ENCODE results near the gene GGNBP2. TPM values are rescaled to one million over a fixed set of nuclear protein-coding genes. Genes with fewer than 3 reads are reported as not detected.

The GGNBP2 gene
- total and polyA plus RNA-seq, 2 experiments from 2014 or later, result 40.1 to 51.5 TPM

DNA sequence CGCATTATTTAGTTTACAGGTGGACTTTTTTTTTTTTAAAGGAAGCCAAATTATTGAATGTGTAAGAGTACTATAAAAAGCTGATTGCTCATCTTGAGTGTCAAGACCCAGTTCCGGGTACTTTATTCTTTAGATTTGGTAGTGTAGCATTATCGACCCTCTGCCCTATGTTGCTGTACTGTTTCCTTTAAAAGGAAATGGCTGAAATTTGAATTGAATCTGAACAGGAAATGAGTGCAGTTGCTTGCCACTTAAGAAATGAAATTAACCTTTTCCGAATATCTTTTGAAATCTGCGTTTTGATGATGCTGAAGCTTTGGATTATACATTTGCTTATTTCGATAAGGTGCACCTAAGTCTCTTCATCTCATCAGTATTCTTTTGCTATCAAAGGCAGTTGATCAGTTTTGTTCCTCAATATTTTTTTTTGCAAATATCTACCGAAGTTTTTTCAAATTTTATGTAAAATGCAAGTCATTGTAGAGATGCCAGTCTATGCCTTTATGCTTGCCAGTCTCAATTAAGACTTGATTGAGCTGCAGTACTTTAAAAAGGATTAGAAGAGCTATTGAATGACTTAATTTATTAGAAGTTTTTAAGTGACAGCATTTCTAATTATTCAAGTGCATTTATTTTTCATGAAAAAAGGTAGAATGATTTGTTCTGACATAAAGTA lies 1.8 kb downstream of the GGNBP2 start:
- Histone ChIP-seq H3K4me2 (ENCODE audit: unreplicated experiment) (peak overlapping the region; percentile 98), H3K79me2 (ENCODE audit: insufficient read depth) (peaks cover 88% of the 10 kb centered on the region), H3K9ac (peak overlapping the region; percentile 99), H4K20me1 (ENCODE audit: insufficient read depth) (peaks cover 21% of the 10 kb centered on the region; the same call in 1 of the 2 replicates), H3K9me2 (ENCODE audit: insufficient read depth) (no peaks in the 10 kb centered on the region), H3K9me3 (ENCODE audit: low read depth) (no peaks in the 10 kb centered on the region), H2AFZ (no peak overlapping the region), H3K36me3 (ENCODE audit: low read depth) (peaks cover 13% of the 10 kb centered on the region; the same call in 1 of the 2 replicates), H3K4me1 (ENCODE audit: insufficient read depth) (peaks cover 28% of the 10 kb centered on the region), H3K27ac (peak overlapping the region; percentile 94), H3F3A (ENCODE audit: insufficient read depth) (peaks cover 38% of the 10 kb centered on the region), H3K27me3 (replicated peaks; ENCODE audit: insufficient read depth) (no peaks in the 10 kb centered on the region), H3K4me3 (peak overlapping the region; percentile 99)
- in situ Hi-C loops (cut with MboI), result no loop called here
- peak; percentile 39 for DNase-seq
- TF ChIP-seq EZH2 (IDR thresholded peaks at IDR 0.05; ENCODE audit: insufficient read depth, poor library complexity, severe bottlenecking) (no peak), EZH2phosphoT487 (IDR thresholded peaks at IDR 0.05; ENCODE audit: insufficient read depth, low read depth) (no peak)
- WGBS, 2 experiments (ENCODE audit: low coverage in 1 of 2, low lambda C conversion rate in 2 of 2, missing lambda C conversion rate in 2 of 2), result 1 to 3% methylated on average over 7 of the region's 7 CpGs

- in situ Hi-C loops (cut with MboI), result no loop called here
- H3K27ac ChIP-seq, result peak overlapping the region; percentile 94
Observed at GRCh38 chr17:36547776-36548175, 3.1 kb downstream of the GGNBP2 start.

DNA sequence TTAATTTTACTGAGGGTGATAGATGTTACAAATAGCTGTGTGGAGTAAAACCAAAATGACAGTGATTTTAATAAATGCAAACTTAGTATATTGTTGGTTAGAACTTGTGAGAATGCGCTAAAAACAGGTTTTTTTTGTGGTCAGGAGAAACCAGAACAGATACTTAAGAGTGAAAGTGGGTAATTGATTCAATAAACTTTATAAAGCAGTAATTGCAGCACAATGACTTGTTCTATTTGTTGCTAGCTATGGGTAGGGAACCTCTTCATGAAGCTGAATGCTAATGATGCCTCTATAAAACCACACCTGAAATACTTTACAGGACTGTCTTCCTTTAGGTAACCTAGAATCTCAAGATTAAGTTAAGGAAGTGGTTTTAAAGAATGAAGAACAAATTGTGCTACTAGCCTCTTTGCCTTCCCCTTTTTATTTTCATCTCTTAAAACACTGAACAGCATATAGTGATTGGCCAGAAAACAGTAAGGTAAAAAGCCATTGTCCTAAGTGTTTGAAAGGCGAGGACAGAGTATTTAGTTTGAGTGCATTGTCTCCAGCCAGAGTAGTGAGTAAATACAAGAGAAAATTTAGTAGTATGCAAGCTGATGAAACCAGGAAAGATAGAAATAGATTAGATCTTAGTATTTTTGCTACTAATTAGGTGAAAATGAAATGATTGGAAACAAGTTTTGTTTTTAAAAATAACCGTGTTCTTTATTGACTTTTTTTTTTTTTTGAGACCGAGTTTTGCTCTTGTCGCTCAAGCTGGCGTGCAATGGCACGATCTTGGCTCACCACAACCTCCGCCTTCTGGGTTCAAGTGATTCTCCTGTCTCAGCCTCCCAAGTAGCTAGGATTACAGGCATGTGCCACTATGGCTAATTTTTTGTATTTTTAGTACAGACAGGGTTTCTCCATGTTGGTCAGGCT lies 6.0 kb downstream of the GGNBP2 start:
- peaks cover 100% of the 10 kb centered on the region for H3K79me2 ChIP-seq (ENCODE audit: insufficient read depth)
- in situ Hi-C loops (cut with MboI), result no loop called here
- H3K27me3 ChIP-seq (replicated peaks; ENCODE audit: insufficient read depth), result no peaks in the 10 kb centered on the region
- H3K4me2 ChIP-seq (ENCODE audit: unreplicated experiment), result no peak overlapping the region
- no peak overlapping the region for H3K4me3 ChIP-seq
- no peak overlapping the region for H2AFZ ChIP-seq
- H3F3A ChIP-seq (ENCODE audit: insufficient read depth), result peaks cover 28% of the 10 kb centered on the region
- no peak for TF ChIP-seq EZH2phosphoT487 (IDR thresholded peaks at IDR 0.05; ENCODE audit: insufficient read depth, low read depth)
- H3K27ac ChIP-seq, result no peak overlapping the region
- no peak for DNase-seq
- no peaks in the 10 kb centered on the region for H3K9me2 ChIP-seq (ENCODE audit: insufficient read depth)
- H3K9me3 ChIP-seq (ENCODE audit: low read depth), result no peaks in the 10 kb centered on the region
- no peak overlapping the region for H3K9ac ChIP-seq
- peaks cover 22% of the 10 kb centered on the region for H3K36me3 ChIP-seq (ENCODE audit: low read depth)
- peaks cover 24% of the 10 kb centered on the region for H3K4me1 ChIP-seq (ENCODE audit: insufficient read depth)
- WGBS, 2 experiments (ENCODE audit: low coverage in 1 of 2, low lambda C conversion rate in 2 of 2, missing lambda C conversion rate in 2 of 2), result 97 to 99% methylated on average over 8 of the region's 8 CpGs
- H4K20me1 ChIP-seq (ENCODE audit: insufficient read depth), result peaks cover 43% of the 10 kb centered on the region

More at GRCh38 chr17:36547776-36548175, 3.1 kb downstream of the GGNBP2 start:
- peaks cover 30% of the 10 kb centered on the region; the same call in 1 of the 2 replicates for H4K20me1 ChIP-seq (ENCODE audit: insufficient read depth)
- TF ChIP-seq EZH2phosphoT487 (IDR thresholded peaks at IDR 0.05; ENCODE audit: insufficient read depth, low read depth) (no peak), EZH2 (IDR thresholded peaks at IDR 0.05; ENCODE audit: insufficient read depth, poor library complexity, severe bottlenecking) (no peak)
- peak; percentile 16 for DNase-seq
- peaks cover 13% of the 10 kb centered on the region; the same call in 1 of the 2 replicates for H3K36me3 ChIP-seq (ENCODE audit: low read depth)
- peaks cover 28% of the 10 kb centered on the region for H3K4me1 ChIP-seq (ENCODE audit: insufficient read depth)
- H3K9me3 ChIP-seq (ENCODE audit: low read depth), result no peaks in the 10 kb centered on the region
- H3F3A ChIP-seq (ENCODE audit: insufficient read depth), result peaks cover 38% of the 10 kb centered on the region
- H3K27me3 ChIP-seq (replicated peaks; ENCODE audit: insufficient read depth), result no peaks in the 10 kb centered on the region
- peak overlapping the region; percentile 98 for H3K4me2 ChIP-seq (ENCODE audit: unreplicated experiment)
- peak overlapping the region; percentile 99 for H3K4me3 ChIP-seq
- peak overlapping the region; percentile 99 for H3K9ac ChIP-seq
- peaks cover 88% of the 10 kb centered on the region for H3K79me2 ChIP-seq (ENCODE audit: insufficient read depth)
- H3K9me2 ChIP-seq (ENCODE audit: insufficient read depth), result no peaks in the 10 kb centered on the region
- no peak overlapping the region for H2AFZ ChIP-seq

DNA sequence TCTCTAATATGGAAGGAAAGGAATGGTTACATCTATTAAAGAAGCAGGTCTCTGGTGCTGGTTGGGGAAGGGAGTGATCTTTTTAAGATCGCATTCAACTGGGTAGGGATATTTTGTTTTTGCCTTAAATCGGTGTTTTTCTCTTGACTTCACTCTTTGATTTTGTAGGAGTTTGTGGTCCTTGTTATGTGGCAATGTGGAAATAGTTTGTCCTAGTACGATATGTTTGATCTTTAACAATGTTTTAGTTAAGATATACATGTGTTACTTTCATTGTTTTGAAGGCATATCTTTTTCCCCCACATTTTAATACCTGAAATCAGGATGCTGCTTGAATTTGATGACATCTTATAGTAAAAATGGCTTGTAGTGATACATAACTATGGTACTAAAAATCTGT lies 8.7 kb downstream of the GGNBP2 start:
- Histone ChIP-seq H3K9ac (no peak overlapping the region), H3K4me3 (no peak overlapping the region), H3K36me3 (ENCODE audit: low read depth) (peaks cover 40% of the 10 kb centered on the region), H3K9me3 (ENCODE audit: low read depth) (no peaks in the 10 kb centered on the region), H4K20me1 (ENCODE audit: insufficient read depth) (peaks cover 42% of the 10 kb centered on the region), H3K9me2 (ENCODE audit: insufficient read depth) (no peaks in the 10 kb centered on the region), H2AFZ (no peak overlapping the region), H3K79me2 (ENCODE audit: insufficient read depth) (peaks cover 100% of the 10 kb centered on the region), H3K27ac (no peak overlapping the region), H3K4me1 (ENCODE audit: insufficient read depth) (peaks cover 11% of the 10 kb centered on the region), H3F3A (ENCODE audit: insufficient read depth) (peaks cover 15% of the 10 kb centered on the region), H3K27me3 (replicated peaks; ENCODE audit: insufficient read depth) (no peaks in the 10 kb centered on the region), H3K4me2 (ENCODE audit: unreplicated experiment) (no peak overlapping the region)
- no peak for TF ChIP-seq EZH2 (IDR thresholded peaks at IDR 0.05; ENCODE audit: insufficient read depth, poor library complexity, severe bottlenecking)
- no peak for TF ChIP-seq EZH2phosphoT487 (IDR thresholded peaks at IDR 0.05; ENCODE audit: insufficient read depth, low read depth)
- in situ Hi-C loops (cut with MboI), result no loop called here
- DNase-seq, result no peak
- 85 to 90% methylated on average over 3 of the region's 3 CpGs for WGBS, 2 experiments (ENCODE audit: low coverage in 1 of 2, low lambda C conversion rate in 2 of 2, missing lambda C conversion rate in 2 of 2)
